PC-3 (cell line): ENCODE data around the gene MBNL3. TPM values are rescaled to one million over a fixed set of nuclear protein-coding genes. Genes with fewer than 3 reads are reported as not detected.

Source experiments
- ATAC-seq: fragments of 200-7000 bp; cut with Tn5 transposase; 2 replicates; pipeline ENCODE4 v1.9.1; 2020; ENCODE audit warnings: mild to moderate bottlenecking, moderate library complexity
- BruUV-seq: library from RNA; stranded (reverse); fragments of 400-500 nt; replicated peaks from 2 replicates; lab custom pipeline; 2021; lab: Mats Ljungman, UMichigan
- CTCF ChIA-PET: fragments of 300-600 bp; sonication (Branson Sonifier 250); formaldehyde crosslinking; loops from one replicate; lab custom pipeline; 2022; ENCODE audit warnings: antibody characterized with exemption; lab: Charles Lee
- POLR2A ChIA-PET: fragments of 300-600 bp; sonication (Branson Sonifier 250); formaldehyde crosslinking; loops from one replicate; lab custom pipeline; 2022; ENCODE audit warnings: antibody characterized with exemption; ENCODE audit not compliant: unreplicated experiment; lab: Charles Lee
- DNase-seq: peaks from one replicate; pipeline ENCODE4 v3.0.0-alpha.2; 2015
- H2AFZ ChIP-seq: fragments of 300-600 bp; sonication (generic); 2 replicates; pipeline ENCODE4 v1.6.0; 2016; ENCODE audit warnings: antibody characterized with exemption, low read length
- H3F3A ChIP-seq: fragments of 300-600 bp; sonication (generic); one replicate; pipeline ENCODE4 v1.6.0; 2017; ENCODE audit warnings: antibody characterized with exemption, low read length, control low read depth, mild to moderate bottlenecking; ENCODE audit not compliant: unreplicated experiment
- H3K27ac ChIP-seq: fragments of 300-600 bp; sonication (generic); 2 replicates; pipeline ENCODE4 v1.5.1; 2016; ENCODE audit warnings: mild to moderate bottlenecking, low read length
- H3K27me3 ChIP-seq: fragments of 300-600 bp; sonication (generic); 2 replicates; pipeline ENCODE4 v1.6.1; 2016; ENCODE audit warnings: low read length, mixed read lengths
- H3K36me3 ChIP-seq: fragments of 300-600 bp; sonication (generic); 2 replicates; pipeline ENCODE4 v1.6.1; 2016; ENCODE audit warnings: low read depth, mixed run types, low read length, mixed read lengths
- H3K4me1 ChIP-seq: fragments of 300-600 bp; sonication (generic); 2 replicates; pipeline ENCODE4 v1.5.1; 2016; ENCODE audit warnings: low read length; ENCODE audit not compliant: insufficient read depth
- H3K4me2 ChIP-seq: fragments of 300-600 bp; sonication (generic); 2 replicates; pipeline ENCODE4 v1.6.0; 2016; ENCODE audit warnings: low read length
- H3K4me3 ChIP-seq: fragments of 300-600 bp; sonication (generic); 2 replicates; pipeline ENCODE4 v1.5.1; 2016; ENCODE audit warnings: mild to moderate bottlenecking, low read length, mixed read lengths
- H3K79me2 ChIP-seq: fragments of 300-600 bp; sonication (generic); 2 replicates; pipeline ENCODE4 v1.6.1; 2017; ENCODE audit warnings: low read length, mixed read lengths
- H3K9ac ChIP-seq: fragments of 300-600 bp; sonication (generic); 2 replicates; pipeline ENCODE4 v1.6.0; 2016; ENCODE audit warnings: mild to moderate bottlenecking, low read length
- H3K9me2 ChIP-seq: fragments of 300-600 bp; sonication (generic); replicated peaks from 2 replicates; pipeline ENCODE4 v1.6.1; 2016; ENCODE audit warnings: mixed run types, low read length, mixed read lengths
- H3K9me3 ChIP-seq: fragments of 300-600 bp; sonication (generic); 2 replicates; pipeline ENCODE4 v1.6.1; 2016; ENCODE audit warnings: low read length, mixed read lengths
- H4K20me1 ChIP-seq: fragments of 300-600 bp; sonication (generic); 2 replicates; pipeline ENCODE4 v1.6.1; 2016; ENCODE audit warnings: low read length, mixed read lengths
- EZH2 ChIP-seq: fragments of 300-600 bp; sonication (generic); IDR thresholded peaks from one replicate; pipeline ENCODE4 v1.6.1; 2017; ENCODE audit warnings: antibody characterized with exemption, mild to moderate bottlenecking, low read length; ENCODE audit not compliant: unreplicated experiment
- EZH2phosphoT487 ChIP-seq: fragments of 300-600 bp; sonication (generic); IDR thresholded peaks from 2 replicates; pipeline ENCODE4 v1.6.1; 2018; ENCODE audit warnings: mild to moderate bottlenecking, antibody characterized with exemption, low read length, borderline replicate concordance
- intact Hi-C: fragments of 100-400 bp; cut with micrococcal nuclease; formaldehyde crosslinking; loops from 2 replicates; pipeline ENCODE4 v1.9.0; 2023
- total RNA-seq: library from RNA; depleted of rRNA; stranded (reverse); fragments of >200 nt; gene quantifications from 2 replicates; pipeline ENCODE4 v1.2.3, GENCODE V29; 2014
- TF ChIP-seq, protein P1 (sequence below): fragments of 300-600 bp; sonication (generic); conservative IDR thresholded peaks from 2 replicates; pipeline ENCODE4 v1.5.1; 2017; ENCODE audit warnings: antibody characterized with exemption, low read depth, mild to moderate bottlenecking, low read length

The MBNL3 gene
- total RNA-seq, 1 experiment from 2014 or later, result 4.4 TPM

DNA sequence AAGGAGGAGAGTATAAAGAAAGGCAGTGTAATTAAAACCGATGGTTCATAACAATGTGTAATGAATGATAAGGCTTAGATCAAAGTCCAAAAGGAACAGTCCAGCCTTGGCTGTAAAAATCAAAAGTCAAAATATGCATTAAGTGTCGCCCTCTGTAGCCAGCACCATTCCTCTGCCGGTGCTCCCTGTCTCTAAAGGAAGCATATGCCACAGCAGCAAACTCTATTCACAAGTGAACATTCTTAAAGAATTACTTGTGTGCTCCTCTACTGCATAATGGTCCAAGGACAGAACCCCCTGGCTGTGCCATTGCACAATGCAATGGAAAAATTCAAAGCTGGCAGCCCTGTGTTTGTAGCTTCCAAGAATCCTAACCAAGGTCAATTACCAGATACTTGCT, 16.3 kb upstream of the MBNL3 start:
- Histone ChIP-seq H3K27me3 (no peaks in the 10 kb centered on the region), H3K9me2 (no peaks in the 10 kb centered on the region), H3F3A (no peaks in the 10 kb centered on the region), H4K20me1 (no peaks in the 10 kb centered on the region), H3K4me3 (no peak overlapping the region), H3K79me2 (no peaks in the 10 kb centered on the region), H3K27ac (no peak overlapping the region), H3K4me1 (no peaks in the 10 kb centered on the region), H3K36me3 (no peaks in the 10 kb centered on the region), H3K9ac (no peak overlapping the region), H3K4me2 (no peak overlapping the region), H3K9me3 (no peaks in the 10 kb centered on the region), H2AFZ (no peak overlapping the region)
- POLR2A ChIA-PET, result no interaction called here
- no TSS peak for BruUV-seq
- CTCF ChIA-PET, result no interaction called here
- intact Hi-C loops, result no loop called here
- TF ChIP-seq EZH2, result no peak
- TF ChIP-seq EZH2phosphoT487, result no peak
- TF ChIP-seq, protein P1, sequence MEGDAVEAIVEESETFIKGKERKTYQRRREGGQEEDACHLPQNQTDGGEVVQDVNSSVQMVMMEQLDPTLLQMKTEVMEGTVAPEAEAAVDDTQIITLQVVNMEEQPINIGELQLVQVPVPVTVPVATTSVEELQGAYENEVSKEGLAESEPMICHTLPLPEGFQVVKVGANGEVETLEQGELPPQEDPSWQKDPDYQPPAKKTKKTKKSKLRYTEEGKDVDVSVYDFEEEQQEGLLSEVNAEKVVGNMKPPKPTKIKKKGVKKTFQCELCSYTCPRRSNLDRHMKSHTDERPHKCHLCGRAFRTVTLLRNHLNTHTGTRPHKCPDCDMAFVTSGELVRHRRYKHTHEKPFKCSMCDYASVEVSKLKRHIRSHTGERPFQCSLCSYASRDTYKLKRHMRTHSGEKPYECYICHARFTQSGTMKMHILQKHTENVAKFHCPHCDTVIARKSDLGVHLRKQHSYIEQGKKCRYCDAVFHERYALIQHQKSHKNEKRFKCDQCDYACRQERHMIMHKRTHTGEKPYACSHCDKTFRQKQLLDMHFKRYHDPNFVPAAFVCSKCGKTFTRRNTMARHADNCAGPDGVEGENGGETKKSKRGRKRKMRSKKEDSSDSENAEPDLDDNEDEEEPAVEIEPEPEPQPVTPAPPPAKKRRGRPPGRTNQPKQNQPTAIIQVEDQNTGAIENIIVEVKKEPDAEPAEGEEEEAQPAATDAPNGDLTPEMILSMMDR, result no peak
- DNase-seq, result no peak
- ATAC-seq, result no peak

DNA sequence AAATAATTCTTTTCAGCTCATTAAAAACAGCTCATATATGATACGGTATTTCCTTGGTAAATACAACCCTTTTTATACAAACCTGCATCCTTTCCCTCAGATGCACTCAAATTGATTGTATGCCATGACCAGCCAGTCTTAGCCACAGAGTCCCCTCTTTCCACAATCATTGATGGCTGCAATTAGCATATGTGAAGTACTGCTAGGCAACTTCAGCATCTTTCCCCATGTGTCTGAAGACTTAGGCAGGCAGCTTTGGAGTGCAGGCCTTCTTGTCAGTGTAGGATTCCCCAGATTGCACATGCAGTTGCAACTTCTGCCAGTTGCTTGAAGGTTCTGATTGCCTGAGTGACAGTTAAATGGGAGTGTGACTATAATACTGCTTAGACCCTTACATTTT, 15.6 kb upstream of the MBNL3 start:
- H3F3A ChIP-seq, result no peaks in the 10 kb centered on the region
- no peaks in the 10 kb centered on the region for H3K79me2 ChIP-seq
- H3K4me3 ChIP-seq, result no peak overlapping the region
- ATAC-seq (no peak), DNase-seq (no peak)
- intact Hi-C loops, result no loop called here
- ChIA-PET POLR2A (no interaction called here), CTCF (no interaction called here)
- H3K9ac ChIP-seq, result no peak overlapping the region
- no peak overlapping the region for H3K4me2 ChIP-seq
- no peaks in the 10 kb centered on the region for H3K9me3 ChIP-seq
- H2AFZ ChIP-seq, result no peak overlapping the region
- no peaks in the 10 kb centered on the region for H4K20me1 ChIP-seq
- no peaks in the 10 kb centered on the region for H3K9me2 ChIP-seq
- no peak overlapping the region for H3K27ac ChIP-seq
- TF ChIP-seq, protein P1, result no peak
- no peak for TF ChIP-seq EZH2phosphoT487
- TF ChIP-seq EZH2, result no peak
- H3K4me1 ChIP-seq, result no peaks in the 10 kb centered on the region
- no peaks in the 10 kb centered on the region for H3K36me3 ChIP-seq
- no TSS peak for BruUV-seq
- no peaks in the 10 kb centered on the region for H3K27me3 ChIP-seq

DNA sequence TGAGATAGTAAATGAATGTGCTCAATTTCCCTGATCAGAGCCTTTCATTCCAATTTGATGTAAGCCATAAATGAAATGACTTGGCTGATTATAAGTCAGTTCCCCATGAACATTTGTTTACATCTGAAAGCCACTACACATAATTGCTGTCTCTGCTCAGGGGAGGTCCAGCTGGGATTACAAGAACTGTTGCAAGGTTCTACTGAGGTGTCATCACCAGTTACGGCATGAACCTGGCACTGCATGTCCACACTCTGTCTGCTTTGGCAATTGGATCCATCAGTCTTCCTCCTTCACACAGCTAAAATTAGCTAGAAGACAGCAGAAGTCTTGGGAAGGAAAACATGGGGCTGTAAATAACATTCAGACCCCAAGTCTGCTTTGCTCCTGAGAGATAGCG, 12.8 kb upstream of the MBNL3 start:
- no peak for DNase-seq

More for the DNA sequence above, 12.8 kb upstream of the MBNL3 start:
- TF ChIP-seq EZH2phosphoT487, result no peak
- TF ChIP-seq, protein P1, result no peak
- no peak for TF ChIP-seq EZH2
- Histone ChIP-seq H3K27me3 (no peaks in the 10 kb centered on the region), H3K9me3 (no peaks in the 10 kb centered on the region), H3F3A (no peaks in the 10 kb centered on the region), H3K4me3 (no peak overlapping the region), H3K79me2 (no peaks in the 10 kb centered on the region), H3K9me2 (no peaks in the 10 kb centered on the region), H3K36me3 (no peaks in the 10 kb centered on the region), H4K20me1 (no peaks in the 10 kb centered on the region), H3K4me2 (no peak overlapping the region), H2AFZ (no peak overlapping the region), H3K9ac (no peak overlapping the region), H3K27ac (no peak overlapping the region), H3K4me1 (no peaks in the 10 kb centered on the region)
- CTCF ChIA-PET, result no interaction called here
- BruUV-seq, result no TSS peak
- POLR2A ChIA-PET, result no interaction called here
- intact Hi-C loops, result no loop called here
- ATAC-seq, result no peak
